CD14-positive monocyte (primary cell): ENCODE results near the gene FAM131B. TPM values are rescaled to one million over a fixed set of nuclear protein-coding genes. Genes with fewer than 3 reads are reported as not detected.

Source experiments
- DNase-seq, 3 donors: peaks; one replicate each; pipeline ENCODE4 v3.0.0-alpha.2; 2011 to 2022
- H2AFZ ChIP-seq: 2 replicates; pipeline ENCODE4 v1.6.0; 2012; ENCODE audit warnings: mild to moderate bottlenecking, low read depth, low read length, inconsistent platforms; ENCODE audit not compliant: insufficient read depth, poor library complexity, severe bottlenecking
- H3K27ac ChIP-seq, 2 donors: 1 replicate in 1 of 2; 2 replicates in 1 of 2; pipeline ENCODE4 v1.5.1; 2012 to 2013; ENCODE audit warnings: low read length in 2 of 2, control low read depth in 1 of 2, inconsistent platforms in 1 of 2, low read depth in 1 of 2, mild to moderate bottlenecking in 1 of 2
- H3K27me3 ChIP-seq, 2 donors: one replicate each; pipeline versions ENCODE4 v1.6.0 to v1.6.1; 2011 to 2013; ENCODE audit warnings: low read length in 2 of 2; ENCODE audit not compliant: control insufficient read depth in 2 of 2, insufficient read depth in 2 of 2
- H3K36me3 ChIP-seq, 2 donors: replicated peaks in 1 of 2; 1 replicate in 1 of 2; 2 replicates in 1 of 2; pipeline versions ENCODE4 v1.5.1 to v1.6.1; 2012 to 2013; ENCODE audit warnings: low read length in 2 of 2, control low read depth in 1 of 2, inconsistent platforms in 1 of 2, mild to moderate bottlenecking in 1 of 2; ENCODE audit not compliant: insufficient read depth in 2 of 2, control insufficient read depth in 1 of 2
- H3K4me1 ChIP-seq, 2 donors: 1 replicate in 1 of 2; 2 replicates in 1 of 2; pipeline versions ENCODE4 v1.5.1 to v1.6.1; 2012 to 2013; ENCODE audit warnings: low read length in 2 of 2, control low read depth in 1 of 2, inconsistent platforms in 1 of 2, mild to moderate bottlenecking in 1 of 2, moderate library complexity in 1 of 2; ENCODE audit not compliant: insufficient read depth in 2 of 2, control insufficient read depth in 1 of 2
- H3K4me2 ChIP-seq: replicated peaks from 2 replicates; pipeline ENCODE3; 2012; ENCODE audit warnings: low read length, moderate library complexity, mild to moderate bottlenecking; ENCODE audit not compliant: poor library complexity, severe bottlenecking; ENCODE audit errors: extremely low read depth
- H3K4me3 ChIP-seq, 3 experiments: fragments of 200-600 bp in 1 of 3; sonication (generic) in 1 of 3; replicated peaks in 1 of 3; 1 replicate in 2 of 3; 2 replicates in 1 of 3; pipeline ENCODE4 v1.5.1; 2011 to 2013; ENCODE audit warnings: low read length in 3 of 3, mild to moderate bottlenecking in 3 of 3, control low read depth in 2 of 3, low read depth in 2 of 3, inconsistent platforms in 1 of 3, moderate library complexity in 1 of 3
- H3K79me2 ChIP-seq: 2 replicates; pipeline ENCODE4 v1.6.0; 2012; ENCODE audit warnings: mild to moderate bottlenecking, control low read depth, inconsistent platforms, low read length, moderate library complexity; ENCODE audit not compliant: insufficient read depth
- H3K9ac ChIP-seq: 2 replicates; pipeline ENCODE4 v1.6.0; 2017; ENCODE audit warnings: low read length, mild to moderate bottlenecking; ENCODE audit not compliant: insufficient read depth, poor library complexity, severe bottlenecking
- H3K9me3 ChIP-seq, 2 donors: replicated peaks in 1 of 2; 1 replicate in 1 of 2; 2 replicates in 1 of 2; pipeline versions ENCODE4 v1.5.1 to v1.6.1; 2012 to 2013; ENCODE audit warnings: low read length in 2 of 2, control low read depth in 1 of 2; ENCODE audit not compliant: control insufficient read depth in 1 of 2, insufficient read depth in 1 of 2
- H4K20me1 ChIP-seq: 2 replicates; pipeline ENCODE4 v1.6.0; 2012; ENCODE audit warnings: mild to moderate bottlenecking, low read length, control low read depth, moderate library complexity; ENCODE audit not compliant: insufficient read depth
- H3K27ac Mint-ChIP-seq, 7 donors: one replicate each; pipeline ENCODE4 v1.8.0; 2020; ENCODE audit warnings: mild to moderate bottlenecking in 7 of 7, mixed read lengths in 7 of 7, moderate library complexity in 6 of 7, inconsistent platforms in 2 of 7
- H3K27me3 Mint-ChIP-seq, 3 donors: one replicate each; pipeline ENCODE4 v1.8.0; 2021 to 2022; ENCODE audit warnings: low read depth in 3 of 3, mild to moderate bottlenecking in 3 of 3, mixed read lengths in 3 of 3, moderate library complexity in 3 of 3, inconsistent platforms in 1 of 3
- H3K36me3 Mint-ChIP-seq, 2 donors: one replicate each; pipeline ENCODE4 v1.8.0; 2020; ENCODE audit warnings: mixed read lengths in 2 of 2, inconsistent platforms in 1 of 2, mild to moderate bottlenecking in 1 of 2
- H3K4me1 Mint-ChIP-seq: one replicate; pipeline ENCODE4 v1.8.0; 2020; ENCODE audit warnings: mild to moderate bottlenecking, mixed read lengths
- H3K4me3 Mint-ChIP-seq, 2 donors: one replicate each; pipeline ENCODE4 v1.8.0; 2020; ENCODE audit warnings: mild to moderate bottlenecking in 2 of 2, mixed read lengths in 2 of 2, moderate library complexity in 1 of 2
- H3K9me3 Mint-ChIP-seq, 7 donors: one replicate each; pipeline ENCODE4 v1.8.0; 2020 to 2022; ENCODE audit warnings: mixed read lengths in 7 of 7, mild to moderate bottlenecking in 6 of 7, moderate library complexity in 6 of 7, inconsistent platforms in 2 of 7
- WGBS: methylation state at CpG from one replicate; pipeline ENCODE4 v1.1.5; 2013; ENCODE audit warnings: missing lambda C conversion rate; ENCODE audit not compliant: insufficient coverage; 5-methylcytosine and 5-hydroxymethylcytosine counted together
- intact Hi-C, 2 donors: fragments of 100-400 bp; cut with micrococcal nuclease; formaldehyde crosslinking; loops; one replicate each; pipeline versions ENCODE4 v1.15.0 to v1.15.1; 2023
- polyA plus RNA-seq, 3 donors: library from polyadenylated mRNA; depleted of rRNA in 1 of 3; unstranded in 2 of 3; stranded (reverse) in 1 of 3; fragments of 300-500 nt in 2 of 3; fragments of >200 nt in 1 of 3; fragmentation: Illumina TruSeq in 2 of 3; gene quantifications; 1 replicate in 2 of 3; 2 replicates in 1 of 3; pipeline ENCODE4 v1.2.3, GENCODE V29; 2012 to 2021
- TF ChIP-seq, protein P1 (sequence below): fragments of 200-600 bp; IDR thresholded peaks from one replicate; pipeline ENCODE4 v1.8.0; 2022; ENCODE audit warnings: antibody characterized with exemption, mild to moderate bottlenecking

FAM131B gene
- polyA plus RNA-seq, 3 donors: 0.69 to 0.72 TPM; not detected in 1

DNA sequence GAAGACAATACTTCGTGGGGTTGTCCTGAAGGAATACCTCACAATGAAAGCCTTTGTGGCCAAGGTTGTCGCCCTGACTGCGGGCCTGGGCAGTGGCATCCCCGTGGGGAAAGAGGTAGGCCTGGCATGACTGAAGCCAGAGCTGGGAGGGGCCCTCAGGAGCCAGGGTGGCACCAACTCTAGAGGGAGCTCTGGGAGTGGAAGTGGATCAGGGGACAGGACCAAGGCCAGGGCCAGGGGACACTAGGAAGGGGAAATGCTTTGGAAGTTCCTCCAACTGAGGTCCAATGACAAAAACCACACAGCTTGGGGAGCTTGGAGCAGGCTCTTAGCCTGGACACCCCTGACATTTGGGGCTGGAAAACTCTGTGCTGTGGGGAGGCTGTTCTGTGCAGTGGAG lies 40.8 kb downstream of the FAM131B start:
- intact Hi-C loops: loop anchor here in 1 of 2 donors (10.0 kb wide), 1 partner anchor 93 kb away; no protein-coding TSS in a partner anchor
- H3K27me3 ChIP-seq: no peaks in the 10 kb centered on the region
- TF ChIP-seq, protein P1, sequence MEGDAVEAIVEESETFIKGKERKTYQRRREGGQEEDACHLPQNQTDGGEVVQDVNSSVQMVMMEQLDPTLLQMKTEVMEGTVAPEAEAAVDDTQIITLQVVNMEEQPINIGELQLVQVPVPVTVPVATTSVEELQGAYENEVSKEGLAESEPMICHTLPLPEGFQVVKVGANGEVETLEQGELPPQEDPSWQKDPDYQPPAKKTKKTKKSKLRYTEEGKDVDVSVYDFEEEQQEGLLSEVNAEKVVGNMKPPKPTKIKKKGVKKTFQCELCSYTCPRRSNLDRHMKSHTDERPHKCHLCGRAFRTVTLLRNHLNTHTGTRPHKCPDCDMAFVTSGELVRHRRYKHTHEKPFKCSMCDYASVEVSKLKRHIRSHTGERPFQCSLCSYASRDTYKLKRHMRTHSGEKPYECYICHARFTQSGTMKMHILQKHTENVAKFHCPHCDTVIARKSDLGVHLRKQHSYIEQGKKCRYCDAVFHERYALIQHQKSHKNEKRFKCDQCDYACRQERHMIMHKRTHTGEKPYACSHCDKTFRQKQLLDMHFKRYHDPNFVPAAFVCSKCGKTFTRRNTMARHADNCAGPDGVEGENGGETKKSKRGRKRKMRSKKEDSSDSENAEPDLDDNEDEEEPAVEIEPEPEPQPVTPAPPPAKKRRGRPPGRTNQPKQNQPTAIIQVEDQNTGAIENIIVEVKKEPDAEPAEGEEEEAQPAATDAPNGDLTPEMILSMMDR: peak; percentile 31
- H4K20me1 ChIP-seq: no peaks in the 10 kb centered on the region
- Mint-ChIP-seq H3K27me3 (peaks cover 0 to 12% (median 5%) of the 10 kb centered on the region in 3 donors), H3K4me3 (no peak overlapping the region), H3K27ac (no peak overlapping the region), H3K36me3 (no peaks in the 10 kb centered on the region), H3K9me3 (peaks cover 0 to 1% (median 0%) of the 10 kb centered on the region in 7 donors), H3K4me1 (peaks cover 51% of the 10 kb centered on the region)
- H3K4me1 ChIP-seq: peaks cover 34 to 37% of the 10 kb centered on the region in 2 donors
- no peak overlapping the region for H3K4me3 ChIP-seq
- H3K36me3 ChIP-seq: no peaks in the 10 kb centered on the region
- no peak overlapping the region for H3K9ac ChIP-seq
- H3K9me3 ChIP-seq: no peaks in the 10 kb centered on the region
- WGBS: 94% methylated on average over 4 of the region's 4 CpGs
- peak; percentile 38 to 66 (median 63) for DNase-seq
- H3K79me2 ChIP-seq: no peaks in the 10 kb centered on the region
- no peak overlapping the region for H3K27ac ChIP-seq
- no peak overlapping the region for H3K4me2 ChIP-seq
- H2AFZ ChIP-seq: no peak overlapping the region

DNA sequence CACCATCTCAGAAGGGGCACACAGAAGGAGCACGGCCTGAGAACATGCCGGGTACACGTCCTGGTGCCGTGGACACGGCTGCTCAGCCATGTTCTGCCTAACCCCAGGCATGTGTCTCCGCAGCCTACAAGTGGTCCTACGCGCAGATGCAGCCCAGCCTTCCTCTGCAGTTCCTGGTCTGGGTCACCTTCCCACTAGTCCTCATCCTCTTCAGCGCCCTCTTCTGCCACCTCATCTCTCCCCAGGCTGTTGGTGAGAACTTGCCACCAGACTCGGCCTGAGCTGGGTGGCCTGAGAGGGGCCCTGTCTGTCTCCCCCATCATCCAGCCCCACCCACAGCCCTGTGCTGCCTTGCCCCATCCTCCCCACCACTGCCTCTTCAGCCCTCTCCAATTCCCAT lies 41.3 kb downstream of the FAM131B start:
- H3K4me3 Mint-ChIP-seq: no peak overlapping the region

More for the DNA sequence above, 41.3 kb downstream of the FAM131B start:
- no peaks in the 10 kb centered on the region for H3K79me2 ChIP-seq
- no peak overlapping the region for H3K4me2 ChIP-seq
- Mint-ChIP-seq H3K4me1 (peaks cover 56% of the 10 kb centered on the region), H3K27me3 (peaks cover 0 to 12% (median 5%) of the 10 kb centered on the region in 3 donors), H3K27ac (peak overlapping the region in 1 of 7 donors; percentile 25), H3K36me3 (no peaks in the 10 kb centered on the region), H3K9me3 (peaks cover 0 to 1% (median 0%) of the 10 kb centered on the region in 7 donors)
- no peaks in the 10 kb centered on the region for H3K27me3 ChIP-seq
- no peak overlapping the region for H3K27ac ChIP-seq
- WGBS: 98% methylated on average over 9 of the region's 10 CpGs
- TF ChIP-seq, protein P1: no peak
- no peak overlapping the region for H3K9ac ChIP-seq
- no peaks in the 10 kb centered on the region for H3K9me3 ChIP-seq
- H4K20me1 ChIP-seq: no peaks in the 10 kb centered on the region
- peaks cover 38 to 42% of the 10 kb centered on the region in 2 donors for H3K4me1 ChIP-seq
- no peak overlapping the region for H2AFZ ChIP-seq
- intact Hi-C loops: loop anchor here in 1 of 2 donors (10.0 kb wide), 1 partner anchor 94 kb away; no protein-coding TSS in a partner anchor
- no peaks in the 10 kb centered on the region for H3K36me3 ChIP-seq
- H3K4me3 ChIP-seq: no peak overlapping the region
- DNase-seq: no peak
